ENCODE measurements around the gene ZFYVE9. TPM values are rescaled to one million over a fixed set of nuclear protein-coding genes. Genes with fewer than 3 reads are reported as not detected.

Gene ZFYVE9
- total RNA-seq, 1 experiment from 2014 or later: 28.4 TPM

DNA sequence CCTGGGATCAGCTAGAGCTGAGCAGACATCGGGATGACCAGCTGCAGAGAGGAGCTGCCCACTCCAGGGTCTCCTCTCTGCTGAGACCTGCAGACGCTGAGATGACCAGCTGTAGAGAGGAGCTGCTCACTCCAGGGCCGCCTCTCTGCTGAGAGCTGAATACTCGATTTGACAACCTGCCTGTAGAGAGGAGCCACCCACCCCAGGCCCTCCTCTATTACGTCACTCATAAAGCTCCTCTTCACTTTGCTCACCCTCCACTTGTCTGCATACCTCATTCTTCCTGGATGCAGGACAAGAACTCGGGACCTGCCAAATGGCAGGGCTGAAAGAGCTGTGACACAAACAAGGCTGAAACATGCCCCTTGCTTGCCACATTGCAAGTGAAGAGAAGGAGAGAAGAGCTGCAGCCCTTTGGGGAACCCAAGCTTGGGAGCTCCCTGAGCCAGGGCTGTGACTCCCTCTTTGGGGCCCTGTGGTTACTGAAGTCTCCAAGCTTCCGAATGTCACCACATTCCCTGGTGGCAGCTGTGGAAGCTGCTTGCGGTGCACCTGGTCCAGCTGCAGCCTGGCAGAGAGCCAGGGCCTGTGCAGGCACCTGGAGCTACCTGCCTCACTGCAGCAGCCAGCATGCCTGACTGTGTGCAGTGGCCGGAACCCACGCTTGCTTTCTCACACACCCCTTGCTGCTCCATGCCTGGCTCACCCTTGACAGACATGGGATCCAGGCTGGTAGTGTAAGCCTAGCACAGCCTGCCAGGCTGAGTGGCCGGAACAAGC is 164.5 kb downstream of the ZFYVE9 start:
- no peak overlapping the region for H3K56ac ChIP-seq (ENCODE audit: insufficient read length, low read depth, low read length)
- no peaks in the 10 kb centered on the region for H3K4me1 ChIP-seq (ENCODE audit: insufficient read depth, low read length)
- no peak overlapping the region for H2BK5ac ChIP-seq (ENCODE audit: insufficient read length, low read length)
- no peak overlapping the region for H4K91ac ChIP-seq (ENCODE audit: insufficient read length, low read depth, low read length)
- no peak overlapping the region for H3K4me2 ChIP-seq (ENCODE audit: insufficient read depth, insufficient read length, low read length)
- no peak overlapping the region for H4K5ac ChIP-seq (ENCODE audit: insufficient read length, low read depth, low read length)
- Mint-ChIP-seq H3K4me3 (no peak overlapping the region), H3K9me3 (no peaks in the 10 kb centered on the region), H3K27ac (no peak overlapping the region), H3K36me3 (ENCODE audit: insufficient read depth in 1 of 3, low read depth in 3 of 3) (peaks cover 0 to 9% (median 4%) of the 10 kb centered on the region in 3 experiments; a peak in 4 of 7 replicates), H3K27me3 (ENCODE audit: low read depth) (no peaks in the 10 kb centered on the region), H3K4me1 (no peaks in the 10 kb centered on the region)
- H3K4ac ChIP-seq (ENCODE audit: low read depth, low read length): no peak overlapping the region
- no CpG with 5 or more reads among the region's 11 CpGs for WGBS (ENCODE audit: extremely low coverage, insufficient read length, low lambda C conversion rate)
- no peak overlapping the region for H2BK20ac ChIP-seq (ENCODE audit: low read depth, low read length, poor library complexity, severe bottlenecking)
- no peak overlapping the region for H2BK15ac ChIP-seq (ENCODE audit: low read depth, low read length)
- H3K27me3 ChIP-seq (ENCODE audit: insufficient read depth, low read length): no peaks in the 10 kb centered on the region
- H3T11ph ChIP-seq (ENCODE audit: low read length): no peak overlapping the region
- no peak overlapping the region for H3K9ac ChIP-seq (ENCODE audit: extremely low read depth, insufficient read length, low read length)
- H3K18ac ChIP-seq (ENCODE audit: insufficient read length, low read depth, low read length): no peak overlapping the region
- DNase-seq: no peak
- no peaks in the 10 kb centered on the region for H4K20me1 ChIP-seq (ENCODE audit: control insufficient read depth, insufficient read depth, insufficient read length)
- H3K79me1 ChIP-seq (ENCODE audit: insufficient read depth, low read depth, low read length, poor library complexity, severe bottlenecking): no peaks in the 10 kb centered on the region
- H2BK12ac ChIP-seq (ENCODE audit: insufficient read length, low read depth, low read length): no peak overlapping the region
- no peak overlapping the region for H2BK120ac ChIP-seq (ENCODE audit: low read depth, low read length, poor library complexity, severe bottlenecking)
- TF ChIP-seq, protein P1, sequence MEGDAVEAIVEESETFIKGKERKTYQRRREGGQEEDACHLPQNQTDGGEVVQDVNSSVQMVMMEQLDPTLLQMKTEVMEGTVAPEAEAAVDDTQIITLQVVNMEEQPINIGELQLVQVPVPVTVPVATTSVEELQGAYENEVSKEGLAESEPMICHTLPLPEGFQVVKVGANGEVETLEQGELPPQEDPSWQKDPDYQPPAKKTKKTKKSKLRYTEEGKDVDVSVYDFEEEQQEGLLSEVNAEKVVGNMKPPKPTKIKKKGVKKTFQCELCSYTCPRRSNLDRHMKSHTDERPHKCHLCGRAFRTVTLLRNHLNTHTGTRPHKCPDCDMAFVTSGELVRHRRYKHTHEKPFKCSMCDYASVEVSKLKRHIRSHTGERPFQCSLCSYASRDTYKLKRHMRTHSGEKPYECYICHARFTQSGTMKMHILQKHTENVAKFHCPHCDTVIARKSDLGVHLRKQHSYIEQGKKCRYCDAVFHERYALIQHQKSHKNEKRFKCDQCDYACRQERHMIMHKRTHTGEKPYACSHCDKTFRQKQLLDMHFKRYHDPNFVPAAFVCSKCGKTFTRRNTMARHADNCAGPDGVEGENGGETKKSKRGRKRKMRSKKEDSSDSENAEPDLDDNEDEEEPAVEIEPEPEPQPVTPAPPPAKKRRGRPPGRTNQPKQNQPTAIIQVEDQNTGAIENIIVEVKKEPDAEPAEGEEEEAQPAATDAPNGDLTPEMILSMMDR (conservative IDR thresholded peaks at IDR 0.05): no peak
- no peak overlapping the region for H4K8ac ChIP-seq (replicated peaks; ENCODE audit: insufficient read length, low read depth, low read length)
- H3K27ac ChIP-seq (ENCODE audit: insufficient read length, low read depth, low read length): no peak overlapping the region
- no peak overlapping the region for H3K14ac ChIP-seq (ENCODE audit: insufficient read depth, low read length)
- H3K23me2 ChIP-seq (ENCODE audit: insufficient read length, low read depth, low read length, poor library complexity, severe bottlenecking): no peaks in the 10 kb centered on the region
- H3K23ac ChIP-seq (ENCODE audit: insufficient read length, low read depth, low read length): no peak overlapping the region
- no peaks in the 10 kb centered on the region for H3K79me2 ChIP-seq (ENCODE audit: insufficient read depth, low read length)
- H3K9me3 ChIP-seq (ENCODE audit: control insufficient read depth, low read depth, low read length): no peaks in the 10 kb centered on the region
- no peak overlapping the region for H2AFZ ChIP-seq (ENCODE audit: low read length)
- H2AK5ac ChIP-seq (ENCODE audit: insufficient read length, low read length): no peak overlapping the region
